Left renal cortex interstitium (tissue), 4 donors: ENCODE results near the gene OR4X1. TPM values are rescaled to one million over a fixed set of nuclear protein-coding genes. Genes with fewer than 3 reads are reported as not detected.
"Not testable (repeated sequence)": the region's sequence is repeated elsewhere in the genome, so short reads cannot be mapped to it uniquely, and the experiment has no call there.

Experiments used
- DNase-seq, 4 donors: peaks; one replicate each; pipeline ENCODE4 v3.0.0-alpha.2; 2013; ENCODE audit warnings: low read depth in 4 of 4, low spot score in 2 of 4, missing footprints in 1 of 4
- polyA plus RNA-seq, 4 donors: library from polyadenylated mRNA; unstranded; fragments of 120-200 nt; gene quantifications; one replicate each; pipeline ENCODE4 v1.2.1, GENCODE V29; 2013; ENCODE audit not compliant: insufficient read length in 4 of 4

OR4X1 gene
- polyA plus RNA-seq, result not detected

- no peak for DNase-seq
Observed at GRCh38 chr11:48263423-48263911, at the start of gene OR4X1. Gene OR4X1, plus strand, starts transcription at chr11:48263861. Its CDS starts 0 bp downstream, at chr11:48263861.

- DNase-seq, result no peak
Observed at GRCh38 chr11:48216510-48216909, 47.2 kb upstream of the OR4X1 start, which contains the start of gene OR4B1. Gene OR4B1, plus strand, starts transcription at chr11:48216810. Its CDS starts 0 bp downstream, at chr11:48216810.

GRCh38 chr11:48228761-48229160 is 34.9 kb upstream of the OR4X1 start:
- DNase-seq, result no peak

- DNase-seq, result not testable (repeated sequence)
Observed at GRCh38 chr11:48230057-48230456, 33.6 kb upstream of the OR4X1 start.

GRCh38 chr11:48237727-48238126 is 25.9 kb upstream of the OR4X1 start:
- DNase-seq, result no peak

- no peak for DNase-seq
Observed at GRCh38 chr11:48242501-48242900, 21.2 kb upstream of the OR4X1 start.

- no peak for DNase-seq
Observed at GRCh38 chr11:48244804-48245203, 18.9 kb upstream of the OR4X1 start, which contains the start of gene OR4X2. Gene OR4X2, plus strand, starts transcription at chr11:48245104. Its CDS starts 0 bp downstream, at chr11:48245104.

GRCh38 chr11:48248902-48249301 is 14.8 kb upstream of the OR4X1 start:
- DNase-seq, result no peak

GRCh38 chr11:48261600-48261999 is 2.1 kb upstream of the OR4X1 start:
- no peak for DNase-seq

- DNase-seq, result no peak
Observed at GRCh38 chr11:48270621-48271020, 7.0 kb downstream of the OR4X1 start.

- no peak for DNase-seq
Observed at GRCh38 chr11:48272606-48273005, 8.9 kb downstream of the OR4X1 start.

GRCh38 chr11:48305923-48306322 is 42.3 kb downstream of the OR4X1 start, which contains the start of gene OR4S1:
Gene OR4S1, plus strand, starts transcription at chr11:48306223. Its CDS starts 0 bp downstream, at chr11:48306223.
- no peak for DNase-seq

GRCh38 chr11:48307760-48308386 is 44.2 kb downstream of the OR4X1 start:
- peak; percentile 6 to 34 (median 8) for DNase-seq

GRCh38 chr11:48313590-48313989 is 49.9 kb downstream of the OR4X1 start:
- DNase-seq, result not testable (repeated sequence)

Other genes with a start within 250 kb of the OR4X1 start
- not detected for gene OR4B1, start 47.1 kb upstream of the OR4X1 start, polyA plus RNA-seq
- not detected for gene OR4X2, start 18.8 kb upstream of the OR4X1 start, polyA plus RNA-seq
- not detected for gene OR4S1, start 42.4 kb downstream of the OR4X1 start, polyA plus RNA-seq
- gene OR4C3, start 61.1 kb downstream of the OR4X1 start, polyA plus RNA-seq, result not detected
- not detected for gene OR4C5, start 102.6 kb downstream of the OR4X1 start, polyA plus RNA-seq
- gene OR4A47, start 224.9 kb downstream of the OR4X1 start, polyA plus RNA-seq, result not detected